H1 (cell line): ENCODE measurements around the gene MRPS34.

ENCODE experiments used
- JUND ChIP-seq: IDR thresholded peaks from 2 replicates; pipeline ENCODE4 v1.6.1; 2011; ENCODE audit warnings: mild to moderate bottlenecking, improper control_type of control experiment, low read length
- KDM1A ChIP-seq: fragments of 200-600, 300-600 bp; sonication (generic); IDR thresholded peaks from 2 replicates; pipeline ENCODE4 v1.7.1; 2016; ENCODE audit warnings: mild to moderate bottlenecking, low read length, borderline replicate concordance
- KDM5A ChIP-seq: fragments of 200-600 bp; IDR thresholded peaks from 2 replicates; pipeline ENCODE4 v1.7.1; 2012; ENCODE audit warnings: mild to moderate bottlenecking, low read length, inconsistent platforms, mixed read lengths
- POLR2A ChIP-seq, 2 experiments: IDR thresholded peaks; 1 replicate in 1 of 2; 2 replicates in 1 of 2; pipeline ENCODE4 v1.6.1; 2011; ENCODE audit warnings: low read depth in 2 of 2, low read length in 2 of 2, mild to moderate bottlenecking in 2 of 2; ENCODE audit errors: control extremely low read depth in 1 of 2
- RNF2 ChIP-seq: fragments of 200-900, 300-1000 bp; sonication (generic); IDR thresholded peaks from 2 replicates; pipeline ENCODE4 v1.7.1; 2016; ENCODE audit warnings: borderline replicate concordance, low read depth, mild to moderate bottlenecking, antibody characterized with exemption, low read length; ENCODE audit not compliant: poor library complexity, severe bottlenecking; ENCODE audit errors: missing control alignments
- TBP ChIP-seq: IDR thresholded peaks from 2 replicates; pipeline ENCODE4 v1.6.1; 2011; ENCODE audit warnings: low read depth, low read length, improper control_type of control experiment
- TF ChIP-seq, protein P1 (sequence below), 3 experiments: IDR thresholded peaks; 1 replicate in 2 of 3; 2 replicates in 1 of 3; pipeline versions ENCODE4 v1.5.1 to v1.6.1; 2011; ENCODE audit warnings: low read length in 3 of 3, mild to moderate bottlenecking in 3 of 3, inconsistent platforms in 2 of 3, low read depth in 1 of 3, moderate library complexity in 1 of 3; ENCODE audit not compliant: insufficient read depth in 1 of 3; ENCODE audit errors: control extremely low read depth in 1 of 3
- TF ChIP-seq, protein P2 (sequence below): IDR thresholded peaks from 2 replicates; pipeline ENCODE4 v1.6.1; 2011; ENCODE audit warnings: low read length, improper control_type of control experiment

DNA sequence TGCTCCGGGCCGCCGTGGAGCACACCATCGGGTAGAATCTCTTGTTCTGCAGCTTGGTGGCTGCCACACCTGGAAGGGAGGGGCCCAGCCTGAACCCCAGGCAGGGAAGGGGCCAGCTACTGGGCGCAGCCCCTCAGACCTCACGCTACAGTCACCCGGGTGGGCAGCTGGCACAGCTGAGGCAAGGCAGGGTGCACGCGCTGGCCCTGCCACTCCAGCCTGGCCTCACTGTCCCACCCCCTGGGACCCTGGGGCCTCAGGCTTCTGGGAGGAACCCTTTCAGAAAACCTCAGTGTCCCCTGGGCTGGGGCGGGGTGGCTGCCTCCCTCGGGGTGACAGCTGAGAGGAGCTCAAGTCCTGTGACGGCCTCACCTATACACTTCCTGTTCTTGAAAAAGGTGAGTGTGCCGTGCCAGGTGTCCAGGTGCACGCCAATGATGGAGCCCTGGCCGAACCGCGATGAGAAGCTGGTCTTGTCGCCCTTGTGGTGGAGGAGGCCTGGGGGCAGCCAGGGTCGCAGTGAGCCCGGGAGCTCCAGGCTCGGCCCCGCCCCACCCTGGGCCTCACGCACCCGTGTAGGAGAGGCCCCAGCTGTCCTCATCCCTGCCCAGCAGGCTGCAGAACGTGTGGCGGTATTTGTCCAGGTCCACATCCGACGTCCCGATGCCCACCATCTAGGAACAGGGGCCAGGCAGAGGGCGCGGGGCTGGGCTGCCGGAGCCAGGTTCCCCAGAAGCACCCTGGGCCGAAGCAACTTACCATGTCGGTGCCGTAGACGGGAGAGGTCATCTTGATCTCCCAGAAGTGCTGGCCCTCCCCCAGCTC is 4.7 kb upstream of the MRPS34 start:
- no peak for TF ChIP-seq KDM5A
- TF ChIP-seq JUND = no peak
- peak in 1 of 2 experiments; percentile 43; a peak in 1 of 3 replicates for TF ChIP-seq POLR2A (IDR thresholded peaks at IDR 0.05; ENCODE audit: control extremely low read depth in 1 of 2, low read depth in 2 of 2, low read length in 2 of 2)
- TF ChIP-seq TBP = no peak
- TF ChIP-seq, protein P1, sequence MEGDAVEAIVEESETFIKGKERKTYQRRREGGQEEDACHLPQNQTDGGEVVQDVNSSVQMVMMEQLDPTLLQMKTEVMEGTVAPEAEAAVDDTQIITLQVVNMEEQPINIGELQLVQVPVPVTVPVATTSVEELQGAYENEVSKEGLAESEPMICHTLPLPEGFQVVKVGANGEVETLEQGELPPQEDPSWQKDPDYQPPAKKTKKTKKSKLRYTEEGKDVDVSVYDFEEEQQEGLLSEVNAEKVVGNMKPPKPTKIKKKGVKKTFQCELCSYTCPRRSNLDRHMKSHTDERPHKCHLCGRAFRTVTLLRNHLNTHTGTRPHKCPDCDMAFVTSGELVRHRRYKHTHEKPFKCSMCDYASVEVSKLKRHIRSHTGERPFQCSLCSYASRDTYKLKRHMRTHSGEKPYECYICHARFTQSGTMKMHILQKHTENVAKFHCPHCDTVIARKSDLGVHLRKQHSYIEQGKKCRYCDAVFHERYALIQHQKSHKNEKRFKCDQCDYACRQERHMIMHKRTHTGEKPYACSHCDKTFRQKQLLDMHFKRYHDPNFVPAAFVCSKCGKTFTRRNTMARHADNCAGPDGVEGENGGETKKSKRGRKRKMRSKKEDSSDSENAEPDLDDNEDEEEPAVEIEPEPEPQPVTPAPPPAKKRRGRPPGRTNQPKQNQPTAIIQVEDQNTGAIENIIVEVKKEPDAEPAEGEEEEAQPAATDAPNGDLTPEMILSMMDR (IDR thresholded peaks at IDR 0.05; ENCODE audit: control extremely low read depth in 1 of 3, insufficient read depth in 1 of 3, low read depth in 1 of 3, low read length in 3 of 3) = no peak
- TF ChIP-seq, protein P2, sequence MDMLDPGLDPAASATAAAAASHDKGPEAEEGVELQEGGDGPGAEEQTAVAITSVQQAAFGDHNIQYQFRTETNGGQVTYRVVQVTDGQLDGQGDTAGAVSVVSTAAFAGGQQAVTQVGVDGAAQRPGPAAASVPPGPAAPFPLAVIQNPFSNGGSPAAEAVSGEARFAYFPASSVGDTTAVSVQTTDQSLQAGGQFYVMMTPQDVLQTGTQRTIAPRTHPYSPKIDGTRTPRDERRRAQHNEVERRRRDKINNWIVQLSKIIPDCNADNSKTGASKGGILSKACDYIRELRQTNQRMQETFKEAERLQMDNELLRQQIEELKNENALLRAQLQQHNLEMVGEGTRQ = no peak
- TF ChIP-seq KDM1A = no peak
- no peak for TF ChIP-seq RNF2
